Small intestine (tissue), 7 donors: ENCODE data around the gene DMRTC2. TPM values are rescaled to one million over a fixed set of nuclear protein-coding genes. Genes with fewer than 3 reads are reported as not detected.
A peak's percentile ranks its signal among the peaks of the same experiment; 100 is the strongest.

ENCODE experiments used
- DNase-seq, 2 donors: peaks; one replicate each; pipeline versions ENCODE4 v3.0.0 to v3.0.0-alpha.2; 2013
- FAIRE-seq: peaks from 2 replicates; lab custom pipeline; 2012; peaks lifted over from hg19 to GRCh38; lab: Jason Lieb, UNC
- H3K27ac ChIP-seq, 3 donors: one replicate each; pipeline ENCODE4 v1.5.1; 2013; ENCODE audit warnings: low read length in 2 of 3, mild to moderate bottlenecking in 2 of 3, control low read depth in 1 of 3, inconsistent platforms in 1 of 3, low read depth in 1 of 3, moderate library complexity in 1 of 3
- H3K27me3 ChIP-seq, 3 donors: one replicate each; pipeline ENCODE4 v1.6.1; 2013; ENCODE audit warnings: low read length in 3 of 3, inconsistent platforms in 1 of 3; ENCODE audit not compliant: control insufficient read depth in 3 of 3, insufficient read depth in 3 of 3
- H3K36me3 ChIP-seq, 3 donors: one replicate each; pipeline ENCODE4 v1.6.1; 2013; ENCODE audit warnings: low read length in 3 of 3, inconsistent platforms in 1 of 3, low read depth in 1 of 3, mild to moderate bottlenecking in 1 of 3, moderate library complexity in 1 of 3; ENCODE audit not compliant: control insufficient read depth in 3 of 3, insufficient read depth in 2 of 3
- H3K4me1 ChIP-seq, 3 donors: one replicate each; pipeline ENCODE4 v1.6.1; 2013; ENCODE audit warnings: low read length in 2 of 3, inconsistent platforms in 1 of 3, low read depth in 1 of 3, mild to moderate bottlenecking in 1 of 3, moderate library complexity in 1 of 3; ENCODE audit not compliant: control insufficient read depth in 3 of 3, insufficient read depth in 2 of 3
- H3K4me3 ChIP-seq, 3 donors: one replicate each; pipeline ENCODE4 v1.5.1; 2013; ENCODE audit warnings: low read length in 3 of 3, control low read depth in 1 of 3, inconsistent platforms in 1 of 3, low read depth in 1 of 3, mild to moderate bottlenecking in 1 of 3, moderate library complexity in 1 of 3
- H3K9me3 ChIP-seq, 2 donors: one replicate each; pipeline ENCODE4 v1.6.1; 2013; ENCODE audit warnings: low read depth in 1 of 2, low read length in 1 of 2; ENCODE audit not compliant: control insufficient read depth in 2 of 2, insufficient read depth in 1 of 2
- WGBS, 3 donors: extraction: QIAGEN DNeasy Blood & Tissue Kit; methylation state at CpG; one replicate each; pipeline ENCODE4 v1.1.7; 2013; 5-methylcytosine and 5-hydroxymethylcytosine counted together
- polyA plus RNA-seq, 4 donors: library from polyadenylated mRNA; stranded (reverse) in 3 of 4; unstranded in 1 of 4; fragments of 200-250 nt in 3 of 4; fragments of 120-200 nt in 1 of 4; gene quantifications; one replicate each; pipeline versions ENCODE4 v1.2.1 to v1.2.3, GENCODE V29; 2013
- donor health status: healthy with polysubstance abuse.
- donor health status: control.
- donor health status: control.
- donor health status: Bipolar disorder and iron deficiency.
- donor health status: healthy.

The DMRTC2 gene
- polyA plus RNA-seq, 4 donors: not detected

GRCh38 chr19:41877916-41878905 lies 33.4 kb downstream of the DMRTC2 start:
- FAIRE-seq (no peak), DNase-seq (no peak)
- 64 to 81% (median 77%) methylated on average over 17 of the region's 17 CpGs for WGBS, 3 donors
- Histone ChIP-seq H3K36me3 (peaks cover 0 to under 1% (median 0%) of the 10 kb centered on the region in 3 donors), H3K27ac (peak overlapping the region in 2 of 3 donors; percentile 24 to 90), H3K9me3 (no peaks in the 10 kb centered on the region), H3K4me3 (no peak overlapping the region), H3K27me3 (peaks cover 0 to 11% (median 0%) of the 10 kb centered on the region in 3 donors), H3K4me1 (no peaks in the 10 kb centered on the region)

- FAIRE-seq: no peak
- peaks cover 0 to 4% (median 0%) of the 10 kb centered on the region in 3 donors for H3K4me1 ChIP-seq
- peaks cover 0 to 16% (median 0%) of the 10 kb centered on the region in 3 donors for H3K27me3 ChIP-seq
- WGBS, 3 donors: 79 to 87% (median 87%) methylated on average over 21 of the region's 21 CpGs
- DNase-seq: no peak
- no peaks in the 10 kb centered on the region for H3K36me3 ChIP-seq
- no peak overlapping the region for H3K4me3 ChIP-seq
- H3K9me3 ChIP-seq: no peaks in the 10 kb centered on the region
- no peak overlapping the region for H3K27ac ChIP-seq
These were observed 34.2 kb downstream of the DMRTC2 start for GRCh38 chr19:41879080-41879479.

GRCh38 chr19:41879670-41880328 lies 35.0 kb downstream of the DMRTC2 start:
- H3K27me3 ChIP-seq: peaks cover 0 to 16% (median 0%) of the 10 kb centered on the region in 3 donors

DNA sequence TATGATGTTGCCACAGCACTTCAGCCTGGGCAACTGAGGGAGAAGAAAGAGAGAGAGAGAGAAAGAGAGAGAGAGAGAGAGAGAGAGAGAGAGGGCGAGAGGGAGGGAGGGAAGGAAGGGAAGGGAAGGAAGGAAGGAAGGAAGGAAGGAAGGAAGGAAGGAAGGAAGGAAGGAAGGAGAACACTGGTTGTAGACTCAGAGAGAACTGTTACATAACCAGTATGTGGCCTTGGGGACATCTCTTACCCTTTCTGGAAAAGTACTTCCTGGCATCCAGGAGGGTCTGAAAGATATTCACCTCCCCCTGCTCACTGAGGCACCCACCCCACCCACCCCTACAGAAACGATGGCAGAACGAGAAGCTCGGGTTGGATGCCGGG lies 35.5 kb downstream of the DMRTC2 start:
- peaks cover 3 to 12% (median 4%) of the 10 kb centered on the region in 3 donors for H3K4me1 ChIP-seq
- H3K27ac ChIP-seq: no peak overlapping the region
- H3K36me3 ChIP-seq: no peaks in the 10 kb centered on the region
- WGBS, 3 donors: 69 to 74% (median 73%) methylated on average over 4 to 5 of the region's 5 CpGs
- H3K27me3 ChIP-seq: peaks cover 0 to 16% (median 0%) of the 10 kb centered on the region in 3 donors
- no peaks in the 10 kb centered on the region for H3K9me3 ChIP-seq
- FAIRE-seq: no peak
- H3K4me3 ChIP-seq: no peak overlapping the region
- DNase-seq: no peak

More at GRCh38 chr19:41879670-41880328, 35.0 kb downstream of the DMRTC2 start:
- Histone ChIP-seq H3K9me3 (no peaks in the 10 kb centered on the region), H3K4me1 (peaks cover 0 to 7% (median 0%) of the 10 kb centered on the region in 3 donors), H3K4me3 (no peak overlapping the region), H3K36me3 (no peaks in the 10 kb centered on the region), H3K27ac (no peak overlapping the region)
- FAIRE-seq (no peak), DNase-seq (no peak)
- WGBS, 3 donors: 76 to 84% (median 83%) methylated on average over 7 of the region's 7 CpGs

DNA sequence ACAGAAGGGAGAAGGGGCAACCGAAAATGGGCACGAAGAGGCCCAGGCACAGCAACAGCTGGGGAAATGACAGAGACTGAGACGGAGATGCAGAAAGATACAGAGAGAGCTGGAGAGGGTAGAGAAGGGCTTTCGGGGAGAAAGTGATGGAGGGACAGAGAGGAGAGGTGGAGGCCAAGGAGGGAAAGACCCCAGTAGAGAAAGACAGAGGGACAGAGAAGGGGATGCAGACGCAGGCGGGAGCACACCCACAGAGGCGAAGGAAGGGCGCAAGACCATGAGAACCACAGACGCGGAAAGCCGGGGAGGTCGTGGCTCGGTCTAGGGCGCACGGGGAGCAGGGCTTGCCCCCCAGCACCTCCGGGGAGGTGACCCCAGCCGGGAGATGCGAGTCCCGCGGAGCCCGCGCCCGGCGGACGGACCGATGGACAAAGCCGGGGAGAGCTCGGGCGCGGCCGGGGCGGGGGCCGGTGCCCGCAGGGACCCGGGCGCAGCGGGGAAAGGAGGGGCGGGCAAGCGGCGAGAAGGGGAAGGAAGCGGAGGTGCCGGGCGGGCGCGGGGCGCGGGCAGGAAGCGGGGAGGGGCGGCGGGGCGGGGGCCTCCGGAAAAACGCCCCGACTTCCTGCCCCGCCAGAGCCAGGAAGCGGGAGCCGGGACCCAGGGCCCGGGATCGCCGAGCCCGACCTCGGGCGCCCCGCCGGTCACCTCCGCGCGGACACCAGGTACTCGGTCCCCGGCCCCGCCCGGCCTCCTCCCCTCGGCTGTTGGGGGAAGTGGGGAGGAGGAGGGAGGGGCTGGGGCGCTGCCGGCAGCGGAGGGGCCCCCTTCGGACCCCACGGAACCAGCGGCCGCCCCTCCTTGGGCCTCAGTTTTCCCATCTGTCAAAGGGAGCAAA lies 38.0 kb downstream of the DMRTC2 start, which contains the start of gene ARHGEF1:
Gene ARHGEF1, plus strand, starts transcription at position 617 of the 895 bp plus-strand sequence. CDS start 4,899 bp downstream, outside the sequence.
- Histone ChIP-seq H3K27ac (peak within 1 kb of the TSS; percentile 73 to 94 (median 74)), H3K4me3 (peak within 1 kb of the TSS; percentile 78 to 91 (median 80)), H3K9me3 (no peaks in the 10 kb centered on the region), H3K27me3 (peaks cover 0 to 16% (median 0%) of the 10 kb centered on the region in 3 donors), H3K36me3 (peaks cover 0 to 2% (median 0%) of the 10 kb centered on the region in 3 donors), H3K4me1 (peaks cover 4 to 28% (median 7%) of the 10 kb centered on the region in 3 donors)
- 2 to 3% (median 3%) methylated on average over 48 to 80 of the region's 80 CpGs for WGBS, 3 donors
- DNase-seq (peak; percentile 56 to 65), FAIRE-seq (no peak)

GRCh38 chr19:41883463-41883820 lies 38.6 kb downstream of the DMRTC2 start:
- DNase-seq (no peak), FAIRE-seq (no peak)
- H3K4me3 ChIP-seq: peak overlapping the region; percentile 78 to 91 (median 80)
- H3K36me3 ChIP-seq: peaks cover 0 to 7% (median under 1%) of the 10 kb centered on the region in 3 donors
- H3K27ac ChIP-seq: peak overlapping the region; percentile 68 to 94 (median 73)
- peaks cover 0 to 14% (median 0%) of the 10 kb centered on the region in 3 donors for H3K27me3 ChIP-seq
- H3K4me1 ChIP-seq: peaks cover 4 to 32% (median 7%) of the 10 kb centered on the region in 3 donors
- H3K9me3 ChIP-seq: no peaks in the 10 kb centered on the region
- 1% methylated on average over 23 of the region's 23 CpGs for WGBS, 3 donors

GRCh38 chr19:41883821-41884733 lies 39.2 kb downstream of the DMRTC2 start:
- Histone ChIP-seq H3K9me3 (no peaks in the 10 kb centered on the region), H3K36me3 (peaks cover 2 to 14% (median 3%) of the 10 kb centered on the region in 3 donors), H3K4me3 (peak overlapping the region; percentile 78 to 91 (median 80)), H3K27me3 (peaks cover 0 to 14% (median 0%) of the 10 kb centered on the region in 3 donors), H3K27ac (peak overlapping the region; percentile 68 to 94 (median 73)), H3K4me1 (peaks cover 4 to 32% (median 7%) of the 10 kb centered on the region in 3 donors)
- DNase-seq (peak; percentile 97 to 98), FAIRE-seq (no peak)
- 0 to 1% (median 0%) methylated on average over 34 to 66 of the region's 66 CpGs for WGBS, 3 donors
